Mammary epithelial cell (primary cell): ENCODE data around the gene STK32C.

ENCODE experiments used
- EZH2 ChIP-seq: IDR thresholded peaks from 2 replicates; pipeline ENCODE4 v1.6.1; 2012; ENCODE audit warnings: low read length, inconsistent platforms, borderline replicate concordance
- TF ChIP-seq, protein P1 (sequence below), 2 donors: IDR thresholded peaks in 1 of 2; conservative IDR thresholded peaks in 1 of 2; 2 replicates each; pipeline ENCODE4 v1.5.1; 2011 to 2012; ENCODE audit warnings: inconsistent platforms in 2 of 2, low read length in 2 of 2, mild to moderate bottlenecking in 2 of 2, control low read depth in 1 of 2, low read depth in 1 of 2; ENCODE audit not compliant: insufficient read depth in 1 of 2; ENCODE audit errors: extremely low read depth in 1 of 2

DNA sequence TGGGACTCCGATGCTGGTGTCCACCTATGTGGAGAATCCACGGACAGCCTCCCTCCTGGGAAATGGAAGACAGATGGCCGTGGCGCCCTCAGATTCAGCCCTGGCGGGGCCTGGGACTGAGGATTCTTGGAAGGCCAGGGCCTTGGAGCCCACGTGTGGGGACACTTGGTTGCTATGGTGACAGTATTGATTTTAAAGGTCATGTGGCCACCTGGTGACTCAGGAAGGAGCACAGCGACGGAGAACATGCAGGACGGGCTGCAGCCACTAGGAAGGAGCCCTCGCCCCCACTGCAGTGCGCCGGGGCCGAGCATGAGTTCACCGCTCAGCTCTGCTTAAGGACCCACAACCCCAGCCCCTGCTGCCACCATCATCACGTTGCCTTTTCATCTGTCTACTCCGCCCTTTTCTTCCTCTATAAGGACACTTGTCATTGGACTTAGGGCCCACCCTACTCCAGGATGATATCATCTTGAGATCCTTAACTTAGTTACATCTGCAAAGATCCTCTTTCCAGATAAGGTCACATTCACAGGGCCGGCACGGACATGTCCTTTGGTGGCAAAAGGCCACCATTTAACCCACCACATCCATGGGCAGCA is 3.7 kb upstream of the STK32C start:
- TF ChIP-seq, protein P1, sequence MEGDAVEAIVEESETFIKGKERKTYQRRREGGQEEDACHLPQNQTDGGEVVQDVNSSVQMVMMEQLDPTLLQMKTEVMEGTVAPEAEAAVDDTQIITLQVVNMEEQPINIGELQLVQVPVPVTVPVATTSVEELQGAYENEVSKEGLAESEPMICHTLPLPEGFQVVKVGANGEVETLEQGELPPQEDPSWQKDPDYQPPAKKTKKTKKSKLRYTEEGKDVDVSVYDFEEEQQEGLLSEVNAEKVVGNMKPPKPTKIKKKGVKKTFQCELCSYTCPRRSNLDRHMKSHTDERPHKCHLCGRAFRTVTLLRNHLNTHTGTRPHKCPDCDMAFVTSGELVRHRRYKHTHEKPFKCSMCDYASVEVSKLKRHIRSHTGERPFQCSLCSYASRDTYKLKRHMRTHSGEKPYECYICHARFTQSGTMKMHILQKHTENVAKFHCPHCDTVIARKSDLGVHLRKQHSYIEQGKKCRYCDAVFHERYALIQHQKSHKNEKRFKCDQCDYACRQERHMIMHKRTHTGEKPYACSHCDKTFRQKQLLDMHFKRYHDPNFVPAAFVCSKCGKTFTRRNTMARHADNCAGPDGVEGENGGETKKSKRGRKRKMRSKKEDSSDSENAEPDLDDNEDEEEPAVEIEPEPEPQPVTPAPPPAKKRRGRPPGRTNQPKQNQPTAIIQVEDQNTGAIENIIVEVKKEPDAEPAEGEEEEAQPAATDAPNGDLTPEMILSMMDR (conservative IDR thresholded peaks at IDR 0.05 in 1 of 2, IDR thresholded peaks at IDR 0.05 in 1 of 2; ENCODE audit: extremely low read depth in 1 of 2, insufficient read depth in 1 of 2, low read depth in 1 of 2, low read length in 2 of 2), result no peak
- TF ChIP-seq EZH2, result no peak
